ENCODE data around the gene NLGN3. TPM values are rescaled to one million over a fixed set of nuclear protein-coding genes. Genes with fewer than 3 reads are reported as not detected.

Gene NLGN3
- total RNA-seq, 3 donors from 2014 or later, result under 0.01 to 1.0 (median 0.32) TPM

DNA sequence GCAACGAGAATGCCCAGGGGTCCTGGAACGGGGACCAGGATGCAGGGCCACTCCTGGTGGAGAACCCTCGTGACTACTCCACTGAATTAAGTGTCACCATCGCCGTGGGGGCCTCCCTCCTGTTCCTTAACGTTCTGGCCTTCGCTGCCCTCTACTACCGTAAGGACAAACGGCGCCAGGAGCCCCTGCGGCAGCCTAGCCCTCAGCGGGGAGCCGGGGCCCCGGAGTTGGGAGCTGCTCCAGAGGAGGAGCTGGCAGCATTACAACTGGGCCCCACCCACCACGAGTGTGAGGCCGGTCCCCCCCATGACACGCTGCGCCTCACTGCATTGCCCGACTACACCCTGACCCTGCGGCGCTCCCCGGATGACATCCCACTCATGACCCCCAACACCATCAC lies 24.9 kb downstream of the NLGN3 start:
- H3K27ac ChIP-seq, result no peak overlapping the region
- no peak for DNase-seq (ENCODE audit: low spot score in 2 of 2)
- no peaks in the 10 kb centered on the region for H3K36me3 ChIP-seq
- no peaks in the 10 kb centered on the region for H3K9me3 ChIP-seq
- TF ChIP-seq POLR2AphosphoS5 (IDR thresholded peaks at IDR 0.05), result no peak
- no peak for TF ChIP-seq POLR2A (IDR thresholded peaks at IDR 0.05)
- TF ChIP-seq, protein P1, sequence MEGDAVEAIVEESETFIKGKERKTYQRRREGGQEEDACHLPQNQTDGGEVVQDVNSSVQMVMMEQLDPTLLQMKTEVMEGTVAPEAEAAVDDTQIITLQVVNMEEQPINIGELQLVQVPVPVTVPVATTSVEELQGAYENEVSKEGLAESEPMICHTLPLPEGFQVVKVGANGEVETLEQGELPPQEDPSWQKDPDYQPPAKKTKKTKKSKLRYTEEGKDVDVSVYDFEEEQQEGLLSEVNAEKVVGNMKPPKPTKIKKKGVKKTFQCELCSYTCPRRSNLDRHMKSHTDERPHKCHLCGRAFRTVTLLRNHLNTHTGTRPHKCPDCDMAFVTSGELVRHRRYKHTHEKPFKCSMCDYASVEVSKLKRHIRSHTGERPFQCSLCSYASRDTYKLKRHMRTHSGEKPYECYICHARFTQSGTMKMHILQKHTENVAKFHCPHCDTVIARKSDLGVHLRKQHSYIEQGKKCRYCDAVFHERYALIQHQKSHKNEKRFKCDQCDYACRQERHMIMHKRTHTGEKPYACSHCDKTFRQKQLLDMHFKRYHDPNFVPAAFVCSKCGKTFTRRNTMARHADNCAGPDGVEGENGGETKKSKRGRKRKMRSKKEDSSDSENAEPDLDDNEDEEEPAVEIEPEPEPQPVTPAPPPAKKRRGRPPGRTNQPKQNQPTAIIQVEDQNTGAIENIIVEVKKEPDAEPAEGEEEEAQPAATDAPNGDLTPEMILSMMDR (IDR thresholded peaks at IDR 0.05), result no peak
- H3K27me3 ChIP-seq, result peaks cover 0 to 41% of the 10 kb centered on the region in 2 donors
- H3K4me1 ChIP-seq, result no peaks in the 10 kb centered on the region
- H3K4me3 ChIP-seq, result no peak overlapping the region
- intact Hi-C loops (cut with DNase I; ENCODE audit: low total_unique reads), result no loop called here

DNA sequence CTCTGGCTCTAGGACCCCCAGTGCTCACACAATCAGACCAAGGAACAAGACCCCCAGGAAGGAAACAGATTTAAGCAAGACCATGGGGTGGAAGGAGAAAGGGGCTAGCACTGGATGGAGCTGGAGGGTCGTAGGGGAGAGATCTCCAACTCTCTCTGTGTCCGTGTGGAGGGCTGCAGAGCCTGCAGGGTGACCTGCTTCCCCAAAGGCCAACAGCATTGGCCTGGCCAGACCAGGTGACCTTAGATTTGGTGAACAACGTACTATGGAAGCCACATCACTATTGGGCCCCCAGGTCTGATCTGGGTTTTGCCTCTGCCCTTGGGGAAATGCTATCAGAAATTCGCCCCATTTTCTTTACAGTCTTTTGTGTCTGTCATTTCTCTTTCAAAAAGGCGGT lies 26.0 kb downstream of the NLGN3 start:
- DNase-seq (ENCODE audit: low spot score in 2 of 2), result no peak
- TF ChIP-seq POLR2A (IDR thresholded peaks at IDR 0.05) (no peak), POLR2AphosphoS5 (IDR thresholded peaks at IDR 0.05) (no peak)
- TF ChIP-seq, protein P1 (IDR thresholded peaks at IDR 0.05), result no peak
- H3K27me3 ChIP-seq, result peaks cover 0 to 34% of the 10 kb centered on the region in 2 donors
- H3K36me3 ChIP-seq, result no peaks in the 10 kb centered on the region
- H3K9me3 ChIP-seq, result no peaks in the 10 kb centered on the region
- H3K4me3 ChIP-seq, result no peak overlapping the region
- H3K27ac ChIP-seq, result no peak overlapping the region
- H3K4me1 ChIP-seq, result no peaks in the 10 kb centered on the region
- intact Hi-C loops (cut with DNase I; ENCODE audit: low total_unique reads), result no loop called here

DNA sequence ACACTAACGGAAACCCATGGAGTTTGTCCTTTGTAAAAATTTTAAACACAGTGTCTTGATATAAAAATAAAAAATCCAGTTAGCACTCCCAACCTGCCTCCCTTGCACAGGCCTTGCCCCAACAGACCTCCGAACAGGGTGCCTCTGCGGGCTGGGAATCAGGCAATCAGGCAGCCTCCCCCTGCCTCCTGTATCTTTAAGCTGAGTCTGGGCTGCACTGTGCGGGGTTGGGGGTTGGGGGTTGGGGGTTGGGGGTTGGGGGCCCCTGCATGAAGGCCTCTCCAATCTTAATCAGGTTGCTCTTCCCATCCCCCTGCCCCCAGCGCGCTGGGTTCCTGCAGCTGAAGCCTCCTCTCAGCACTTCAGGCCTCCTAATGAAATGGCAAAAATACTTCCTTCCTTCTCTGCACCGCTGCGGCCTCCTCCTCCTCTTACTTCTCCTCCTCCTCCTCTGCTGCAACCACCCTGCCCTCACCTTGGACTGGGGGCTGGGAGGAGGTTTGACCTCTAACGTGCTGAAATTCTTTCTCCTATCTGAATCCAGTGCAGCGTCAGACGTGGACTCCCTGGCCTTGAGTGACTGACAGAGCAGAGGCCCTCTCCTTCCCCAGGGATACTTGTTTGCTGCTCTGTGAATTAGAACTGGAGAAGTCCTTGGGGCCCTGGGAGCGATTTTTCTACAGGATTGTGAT lies 26.6 kb downstream of the NLGN3 start:
- no peak for DNase-seq (ENCODE audit: low spot score in 2 of 2)
- no peaks in the 10 kb centered on the region for H3K36me3 ChIP-seq
- H3K4me1 ChIP-seq, result no peaks in the 10 kb centered on the region
- no peaks in the 10 kb centered on the region for H3K9me3 ChIP-seq
- TF ChIP-seq POLR2AphosphoS5 (IDR thresholded peaks at IDR 0.05) (no peak), POLR2A (IDR thresholded peaks at IDR 0.05) (no peak)
- TF ChIP-seq, protein P1 (IDR thresholded peaks at IDR 0.05), result no peak
- H3K27ac ChIP-seq, result no peak overlapping the region
- H3K4me3 ChIP-seq, result no peak overlapping the region
- peaks cover 0 to 31% of the 10 kb centered on the region in 2 donors for H3K27me3 ChIP-seq
- intact Hi-C loops (cut with DNase I; ENCODE audit: low total_unique reads), result no loop called here

DNA sequence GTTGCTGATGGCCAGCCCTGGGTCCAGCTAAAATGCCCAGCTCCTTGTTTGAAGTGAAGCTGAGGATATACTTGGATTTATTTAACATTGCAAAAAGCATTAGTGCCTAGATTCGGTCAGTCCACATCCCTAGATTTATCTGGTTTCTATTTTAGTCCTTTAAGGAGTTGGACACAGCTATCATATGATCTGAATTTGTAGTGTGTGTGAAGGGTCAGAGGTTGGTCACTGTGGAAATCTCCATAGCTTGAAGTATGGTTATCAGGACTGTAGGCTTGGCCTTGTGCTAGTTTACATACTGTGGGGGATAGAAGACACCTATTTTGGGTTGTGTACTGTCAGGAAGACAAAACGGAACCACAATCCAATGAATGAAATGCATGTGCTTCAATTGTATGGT lies 28.8 kb downstream of the NLGN3 start:
- no peak overlapping the region for H3K4me3 ChIP-seq
- H3K27me3 ChIP-seq, result peaks cover 0 to 23% of the 10 kb centered on the region in 2 donors
- H3K27ac ChIP-seq, result no peak overlapping the region
- no peaks in the 10 kb centered on the region for H3K9me3 ChIP-seq
- intact Hi-C loops (cut with DNase I; ENCODE audit: low total_unique reads), result no loop called here
- H3K36me3 ChIP-seq, result no peaks in the 10 kb centered on the region
- TF ChIP-seq, protein P1 (IDR thresholded peaks at IDR 0.05), result no peak
- TF ChIP-seq POLR2A (IDR thresholded peaks at IDR 0.05) (no peak), POLR2AphosphoS5 (IDR thresholded peaks at IDR 0.05) (no peak)
- DNase-seq (ENCODE audit: low spot score in 2 of 2), result no peak
- H3K4me1 ChIP-seq, result no peaks in the 10 kb centered on the region

DNA sequence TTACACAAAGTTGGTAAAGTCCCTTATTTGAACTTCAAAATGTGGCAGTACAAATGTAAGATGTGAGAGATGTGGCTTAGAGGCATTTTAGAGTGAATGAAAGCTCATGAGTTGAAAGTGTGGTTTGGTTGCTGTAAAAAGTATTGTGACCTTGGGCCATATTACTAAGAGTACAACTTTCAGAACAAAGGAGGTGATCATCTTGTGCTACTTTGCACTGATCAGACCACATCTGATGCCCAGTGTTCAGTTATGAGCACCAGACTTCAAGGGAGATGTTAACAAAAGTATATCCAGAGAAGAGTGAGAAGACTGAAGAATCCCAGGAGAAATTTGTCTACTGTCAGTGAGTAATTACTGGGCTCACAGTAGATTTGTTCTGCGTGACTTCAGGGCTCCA lies 30.2 kb downstream of the NLGN3 start:
- no peaks in the 10 kb centered on the region for H3K4me1 ChIP-seq
- intact Hi-C loops (cut with DNase I; ENCODE audit: low total_unique reads), result no loop called here
- no peak for TF ChIP-seq POLR2A (IDR thresholded peaks at IDR 0.05)
- no peak for TF ChIP-seq POLR2AphosphoS5 (IDR thresholded peaks at IDR 0.05)
- TF ChIP-seq, protein P1 (IDR thresholded peaks at IDR 0.05), result no peak
- no peaks in the 10 kb centered on the region for H3K36me3 ChIP-seq
- H3K9me3 ChIP-seq, result no peaks in the 10 kb centered on the region
- H3K27ac ChIP-seq, result no peak overlapping the region
- H3K4me3 ChIP-seq, result no peak overlapping the region
- H3K27me3 ChIP-seq, result peaks cover 0 to 24% of the 10 kb centered on the region in 2 donors
- no peak for DNase-seq (ENCODE audit: low spot score in 2 of 2)
